Measurements from ENCODE around the gene SPOCK2. TPM values are rescaled to one million over a fixed set of nuclear protein-coding genes. Genes with fewer than 3 reads are reported as not detected.

Gene SPOCK2
- total and polyA plus RNA-seq, 10 of the 15 experiments (the other 5 are each of a cell fraction or from before 2014, with no cell fraction given), result 0.02 to 1.5 (median 0.58) TPM

- TF ChIP-seq GATAD2B (conservative IDR thresholded peaks at IDR 0.05; ENCODE audit: low read depth) (no peak), HDAC6 (IDR thresholded peaks at IDR 0.05; ENCODE audit: unreplicated experiment) (no peak), NR2C2 (IDR thresholded peaks at IDR 0.05; ENCODE audit: borderline replicate concordance, control insufficient read depth, insufficient read length, low read depth) (no peak), YY1 (IDR thresholded peaks at IDR 0.05; ENCODE audit: low read depth, low read length) (no peak)
- TF ChIP-seq, protein P1, sequence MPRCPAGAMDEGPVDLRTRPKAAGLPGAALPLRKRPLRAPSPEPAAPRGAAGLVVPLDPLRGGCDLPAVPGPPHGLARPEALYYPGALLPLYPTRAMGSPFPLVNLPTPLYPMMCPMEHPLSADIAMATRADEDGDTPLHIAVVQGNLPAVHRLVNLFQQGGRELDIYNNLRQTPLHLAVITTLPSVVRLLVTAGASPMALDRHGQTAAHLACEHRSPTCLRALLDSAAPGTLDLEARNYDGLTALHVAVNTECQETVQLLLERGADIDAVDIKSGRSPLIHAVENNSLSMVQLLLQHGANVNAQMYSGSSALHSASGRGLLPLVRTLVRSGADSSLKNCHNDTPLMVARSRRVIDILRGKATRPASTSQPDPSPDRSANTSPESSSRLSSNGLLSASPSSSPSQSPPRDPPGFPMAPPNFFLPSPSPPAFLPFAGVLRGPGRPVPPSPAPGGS (IDR thresholded peaks at IDR 0.05; ENCODE audit: borderline replicate concordance, insufficient read depth, low read depth, low read length, poor library complexity, severe bottlenecking), result no peak
These were observed 45.1 kb downstream of the SPOCK2 start (continued) for GRCh38 chr10:72043016-72043834.

DNA sequence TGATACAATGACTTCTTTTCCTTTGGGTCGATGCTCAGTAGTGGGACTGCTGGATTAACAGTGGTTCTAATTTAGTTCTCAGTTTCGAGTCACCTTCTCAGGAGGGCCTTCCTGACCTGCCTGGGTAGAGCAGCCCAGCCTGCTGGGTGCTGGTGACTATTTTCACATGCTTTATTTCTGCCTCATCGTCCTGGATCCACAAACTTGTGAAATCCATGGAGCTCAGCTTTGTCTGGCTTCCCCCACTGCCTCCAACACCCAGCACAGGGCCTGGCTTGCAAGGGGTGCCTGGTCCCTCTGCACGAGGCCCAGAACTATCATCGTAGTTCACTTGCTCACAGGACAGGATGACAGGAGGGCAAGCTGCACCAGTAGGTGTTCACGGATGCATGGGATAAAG is 46.9 kb downstream of the SPOCK2 start:
- ChIA-PET POLR2A (no interaction called here), SMC1A (ENCODE audit: uncharacterized antibody, unreplicated experiment) (interaction anchor here (0.8 to 1.0 kb wide), 2 partner anchors 84 to 206 kb away, joined by 3 read pairs; no protein-coding TSS in a partner anchor), CTCF (interaction anchor here (0.7 to 11.4 kb wide), 3 partner anchors 86 to 217 kb away, joined by 3 to 214 read pairs (median 5); no protein-coding TSS in a partner anchor), RAD21 (ENCODE audit: unreplicated experiment) (no interaction called here)
- DNase-seq (ENCODE audit: low read depth, low spot score) (no peak), FAIRE-seq (no peak), ATAC-seq (no peak)
- Histone ChIP-seq H3K9ac (ENCODE audit: control insufficient read depth, insufficient read depth, low read length) (no peak overlapping the region), H2AFZ (ENCODE audit: control insufficient read depth, low read depth, low read length) (no peak overlapping the region), H3K79me2 (ENCODE audit: control insufficient read depth, insufficient read depth, low read length) (no peaks in the 10 kb centered on the region), H3K4me2 (ENCODE audit: control insufficient read depth, insufficient read depth) (no peak overlapping the region), H3K27me3 (replicated peaks in 1 of 2; ENCODE audit: control insufficient read depth in 2 of 2, insufficient read depth in 2 of 2, low read length in 1 of 2) (no peaks in the 10 kb centered on the region), H3K36me3 (ENCODE audit: control insufficient read depth in 2 of 2, insufficient read depth in 2 of 2, low read length in 1 of 2) (no peaks in the 10 kb centered on the region), H3K4me3 (no peak overlapping the region), H4K20me1 (ENCODE audit: control insufficient read depth, insufficient read depth) (no peaks in the 10 kb centered on the region), H3K4me1 (ENCODE audit: control insufficient read depth, insufficient read depth, low read length) (no peaks in the 10 kb centered on the region), H3K27ac (ENCODE audit: control insufficient read depth, insufficient read depth) (no peak overlapping the region), H3K9me3 (replicated peaks; ENCODE audit: control insufficient read depth, insufficient read depth, low read length) (no peaks in the 10 kb centered on the region)
- 16% methylated on average over 6 of the region's 6 CpGs for WGBS (ENCODE audit: insufficient coverage, insufficient replicate concordance, low lambda C conversion rate, missing lambda C conversion rate)
- intact Hi-C loops (cut with micrococcal nuclease; ENCODE audit: unreplicated experiment), result no loop called here
- no TSS peak for BruUV-seq (replicated peaks)
- in situ Hi-C loops (cut with MboI), result no loop called here
- TF ChIP-seq, protein P2, sequence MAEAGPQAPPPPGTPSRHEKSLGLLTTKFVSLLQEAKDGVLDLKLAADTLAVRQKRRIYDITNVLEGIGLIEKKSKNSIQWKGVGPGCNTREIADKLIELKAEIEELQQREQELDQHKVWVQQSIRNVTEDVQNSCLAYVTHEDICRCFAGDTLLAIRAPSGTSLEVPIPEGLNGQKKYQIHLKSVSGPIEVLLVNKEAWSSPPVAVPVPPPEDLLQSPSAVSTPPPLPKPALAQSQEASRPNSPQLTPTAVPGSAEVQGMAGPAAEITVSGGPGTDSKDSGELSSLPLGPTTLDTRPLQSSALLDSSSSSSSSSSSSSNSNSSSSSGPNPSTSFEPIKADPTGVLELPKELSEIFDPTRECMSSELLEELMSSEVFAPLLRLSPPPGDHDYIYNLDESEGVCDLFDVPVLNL (IDR thresholded peaks at IDR 0.05; ENCODE audit: low read depth, low read length), result no peak
- TF ChIP-seq RAD21 (IDR thresholded peaks at IDR 0.05; ENCODE audit: insufficient read depth, low read depth, low read length), result no peak
- TF ChIP-seq ATF2 (IDR thresholded peaks at IDR 0.05; ENCODE audit: low read length), result no peak
- no peak for TF ChIP-seq JUNB (IDR thresholded peaks at IDR 0.05)
- TF ChIP-seq, protein P3, sequence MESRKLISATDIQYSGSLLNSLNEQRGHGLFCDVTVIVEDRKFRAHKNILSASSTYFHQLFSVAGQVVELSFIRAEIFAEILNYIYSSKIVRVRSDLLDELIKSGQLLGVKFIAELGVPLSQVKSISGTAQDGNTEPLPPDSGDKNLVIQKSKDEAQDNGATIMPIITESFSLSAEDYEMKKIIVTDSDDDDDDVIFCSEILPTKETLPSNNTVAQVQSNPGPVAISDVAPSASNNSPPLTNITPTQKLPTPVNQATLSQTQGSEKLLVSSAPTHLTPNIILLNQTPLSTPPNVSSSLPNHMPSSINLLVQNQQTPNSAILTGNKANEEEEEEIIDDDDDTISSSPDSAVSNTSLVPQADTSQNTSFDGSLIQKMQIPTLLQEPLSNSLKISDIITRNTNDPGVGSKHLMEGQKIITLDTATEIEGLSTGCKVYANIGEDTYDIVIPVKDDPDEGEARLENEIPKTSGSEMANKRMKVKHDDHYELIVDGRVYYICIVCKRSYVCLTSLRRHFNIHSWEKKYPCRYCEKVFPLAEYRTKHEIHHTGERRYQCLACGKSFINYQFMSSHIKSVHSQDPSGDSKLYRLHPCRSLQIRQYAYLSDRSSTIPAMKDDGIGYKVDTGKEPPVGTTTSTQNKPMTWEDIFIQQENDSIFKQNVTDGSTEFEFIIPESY (IDR thresholded peaks at IDR 0.05), result no peak
- no peak for TF ChIP-seq RB1 (IDR thresholded peaks at IDR 0.05; ENCODE audit: borderline replicate concordance)
- TF ChIP-seq ELK1 (IDR thresholded peaks at IDR 0.05; ENCODE audit: low read depth, low read length), result no peak
- no peak for TF ChIP-seq POLR2A (IDR thresholded peaks at IDR 0.05; ENCODE audit: low read depth, low read length)

Data from GM12878 (cell line).